HG03457 (cell line): ENCODE data around the gene ABCA3.
"Not testable (repeated sequence)": the region's sequence is repeated elsewhere in the genome, so short reads cannot be mapped to it uniquely, and the experiment has no call there.

Experiments
- ATAC-seq: cut with Tn5 transposase; IDR thresholded peaks from one replicate; pipeline ENCODE4 v1.9.1; 2021; ENCODE audit warnings: moderate number of reproducible peaks; ENCODE audit not compliant: unreplicated experiment

The ABCA3 gene

DNA sequence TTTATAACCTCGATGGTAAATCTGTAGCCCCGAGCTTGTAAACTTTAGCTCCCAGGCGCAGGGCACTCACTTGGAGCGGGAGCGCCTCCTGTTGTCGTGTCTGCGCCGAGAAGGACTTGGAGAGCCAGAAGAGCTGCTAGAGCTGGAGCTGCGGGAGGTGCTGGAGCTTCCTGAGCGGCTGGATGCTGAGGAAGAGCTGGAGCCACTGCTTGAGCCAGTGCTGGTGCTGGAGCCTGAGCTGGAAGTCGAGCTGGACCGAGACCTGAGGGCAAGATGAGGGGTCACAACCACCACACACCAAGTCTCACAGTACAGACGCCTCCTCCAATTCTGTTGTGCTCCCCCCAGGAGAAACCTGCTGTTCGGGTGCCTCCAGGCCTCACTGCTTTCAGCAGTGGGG is 77.5 kb downstream of the ABCA3 start:
- not testable (repeated sequence) for ATAC-seq

- ATAC-seq: no peak
Observed at GRCh38 chr16:2260250-2260649, 80.3 kb downstream of the ABCA3 start.

- ATAC-seq: not testable (repeated sequence)
Observed at GRCh38 chr16:2258530-2258929, 82.0 kb downstream of the ABCA3 start.

GRCh38 chr16:2257726-2258125 is 82.8 kb downstream of the ABCA3 start:
- ATAC-seq: no peak

DNA sequence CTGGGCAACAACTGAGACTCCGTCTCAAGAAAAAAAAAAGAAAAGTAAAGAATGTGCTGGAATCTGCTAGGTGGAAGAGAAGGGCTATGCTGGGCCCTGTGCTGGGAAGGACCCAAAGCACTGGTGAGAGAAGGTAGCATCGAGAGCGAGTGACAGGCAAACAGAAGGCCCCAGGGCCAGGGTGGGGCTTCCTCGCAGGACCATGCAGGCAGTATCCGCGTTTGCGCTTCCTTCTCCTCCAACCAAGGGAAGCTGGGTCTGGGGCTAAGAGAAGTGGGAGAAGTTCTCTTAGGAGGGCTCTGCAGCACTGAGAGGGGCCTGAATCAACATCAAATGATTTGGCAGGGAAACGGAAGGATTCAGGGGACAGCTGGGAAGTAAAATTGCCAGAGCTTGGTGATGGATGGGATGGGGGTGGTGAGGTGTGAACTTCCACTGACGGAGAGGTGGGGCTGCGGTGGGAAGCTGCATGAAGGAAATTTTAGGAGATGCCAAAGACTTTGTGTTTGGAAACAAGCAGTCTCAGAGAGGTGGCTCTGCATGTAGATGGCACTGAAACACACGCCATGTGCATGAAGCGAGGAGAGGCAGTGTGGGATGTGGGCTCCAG is 83.9 kb downstream of the ABCA3 start:
- no peak for ATAC-seq

- ATAC-seq: no peak
Observed at GRCh38 chr16:2253293-2253692, 87.2 kb downstream of the ABCA3 start.

DNA sequence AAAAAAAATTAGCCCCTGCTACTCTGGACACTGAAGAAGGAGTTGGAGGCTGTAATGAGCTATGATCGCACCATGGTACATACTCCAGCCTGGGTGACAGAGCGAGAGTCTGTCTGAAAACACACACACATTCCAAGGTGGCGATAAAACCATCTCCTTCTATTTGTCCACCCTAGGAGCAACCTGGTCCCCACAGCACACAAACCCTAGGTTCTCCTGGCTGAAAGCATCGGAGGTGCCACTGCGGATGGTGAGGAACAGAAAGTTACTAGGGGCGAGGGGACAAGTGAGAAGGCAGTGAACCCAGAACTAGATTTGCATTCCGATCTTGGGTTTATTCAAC is 87.8 kb downstream of the ABCA3 start:
- ATAC-seq: no peak

- ATAC-seq: peak; percentile 75
Observed at GRCh38 chr16:2251296-2252111, 89.0 kb downstream of the ABCA3 start, which contains the start of gene ECI1. Gene ECI1 (minus strand): TSS chr16:2251587. CDS start chr16:2251566, 21 bp downstream.

DNA sequence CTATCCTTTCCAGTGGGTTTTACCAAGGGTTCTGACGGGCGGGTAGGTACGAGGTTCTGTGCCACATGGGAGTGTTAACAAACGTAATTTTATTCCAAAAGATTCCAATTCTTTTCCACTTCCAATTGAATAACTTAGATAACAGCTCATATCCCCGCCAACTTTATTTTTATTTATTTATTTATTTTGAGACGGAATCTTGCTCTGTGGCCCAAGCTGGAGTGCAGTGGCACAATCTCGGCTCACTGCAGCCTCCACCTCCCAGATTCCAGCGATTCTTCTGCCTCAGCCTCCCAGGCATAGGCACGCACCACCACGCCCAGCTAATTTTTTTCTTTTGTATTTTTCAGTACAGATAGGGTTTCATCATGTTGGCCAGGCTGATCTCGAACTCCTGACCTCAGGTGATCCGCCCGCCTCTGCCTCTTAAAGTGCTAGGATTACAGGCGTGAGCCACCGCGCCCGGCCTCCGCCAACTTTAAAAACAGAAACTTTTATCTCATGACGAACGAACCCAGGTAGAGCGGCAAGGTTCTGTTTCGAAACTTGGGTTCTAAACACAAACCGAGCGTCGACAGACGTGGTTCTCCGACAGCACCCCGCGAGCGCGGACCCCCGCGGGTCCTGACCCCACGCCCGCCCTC is 89.8 kb downstream of the ABCA3 start:
- no peak for ATAC-seq

GRCh38 chr16:2246301-2246885 is 94.1 kb downstream of the ABCA3 start:
- ATAC-seq: no peak

- no peak for ATAC-seq
Observed at GRCh38 chr16:2244926-2245795, 95.4 kb downstream of the ABCA3 start.

GRCh38 chr16:2244301-2244700 is 96.2 kb downstream of the ABCA3 start:
- no peak for ATAC-seq

DNA sequence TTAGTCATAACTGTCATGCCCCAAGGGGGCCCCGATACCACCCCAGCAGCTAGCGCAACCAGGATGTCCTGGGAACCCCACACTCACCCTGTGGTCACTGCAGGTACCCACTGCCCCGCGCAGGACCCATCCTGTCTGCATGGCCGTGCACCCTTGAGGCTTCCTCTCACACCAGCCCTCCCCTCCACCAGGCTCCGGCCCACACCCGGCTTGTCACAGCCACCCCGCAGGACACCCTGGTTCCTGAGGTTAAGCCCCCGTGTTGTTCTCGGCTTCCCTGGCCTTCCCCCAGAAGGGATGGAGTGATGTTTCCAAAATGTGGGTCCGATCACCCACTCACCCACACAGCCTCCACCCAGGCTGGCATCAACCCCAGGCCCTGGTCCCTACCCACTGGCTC is 96.7 kb downstream of the ABCA3 start:
- ATAC-seq: no peak

GRCh38 chr16:2243031-2243528 is 97.4 kb downstream of the ABCA3 start:
- no peak for ATAC-seq

DNA sequence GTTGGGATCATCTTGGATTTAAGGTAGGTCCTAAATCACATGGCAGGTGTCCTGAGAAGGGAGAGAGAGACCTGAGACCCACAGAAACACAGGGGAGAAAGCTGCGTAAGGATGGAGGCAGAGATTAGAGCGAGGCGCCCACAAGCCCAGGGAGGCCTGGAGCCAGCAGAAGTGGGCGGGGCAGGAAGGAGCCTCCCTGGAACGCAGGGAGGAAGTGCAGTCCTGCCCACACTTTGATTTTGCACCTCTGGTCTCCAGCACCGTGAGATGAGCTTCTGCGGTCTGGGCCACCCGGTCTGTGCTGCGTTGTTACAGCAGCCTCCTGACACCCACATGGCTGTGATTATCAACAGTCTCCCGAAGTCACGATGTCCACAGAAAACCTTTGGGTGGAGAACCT is 97.9 kb downstream of the ABCA3 start:
- ATAC-seq: no peak

DNA sequence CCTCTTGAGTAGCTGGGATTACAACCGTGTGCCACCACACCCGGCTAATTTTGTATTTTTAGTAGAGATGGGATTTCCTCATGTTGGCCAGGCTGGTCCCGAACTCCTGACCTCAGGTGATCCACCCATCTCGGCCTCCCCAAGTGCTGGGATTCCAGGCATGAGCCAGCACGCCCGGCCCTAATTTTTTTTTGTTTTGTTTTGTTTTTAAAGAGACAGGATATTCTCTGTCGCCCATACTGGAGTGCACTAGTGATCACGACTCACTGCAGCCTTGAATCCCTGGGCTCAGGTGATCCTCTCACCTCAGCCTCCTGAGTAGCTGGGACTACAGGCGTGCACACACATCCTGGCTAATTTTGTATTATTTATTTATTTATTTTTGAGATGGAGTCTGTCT is 100.2 kb downstream of the ABCA3 start:
- not testable (repeated sequence) for ATAC-seq

DNA sequence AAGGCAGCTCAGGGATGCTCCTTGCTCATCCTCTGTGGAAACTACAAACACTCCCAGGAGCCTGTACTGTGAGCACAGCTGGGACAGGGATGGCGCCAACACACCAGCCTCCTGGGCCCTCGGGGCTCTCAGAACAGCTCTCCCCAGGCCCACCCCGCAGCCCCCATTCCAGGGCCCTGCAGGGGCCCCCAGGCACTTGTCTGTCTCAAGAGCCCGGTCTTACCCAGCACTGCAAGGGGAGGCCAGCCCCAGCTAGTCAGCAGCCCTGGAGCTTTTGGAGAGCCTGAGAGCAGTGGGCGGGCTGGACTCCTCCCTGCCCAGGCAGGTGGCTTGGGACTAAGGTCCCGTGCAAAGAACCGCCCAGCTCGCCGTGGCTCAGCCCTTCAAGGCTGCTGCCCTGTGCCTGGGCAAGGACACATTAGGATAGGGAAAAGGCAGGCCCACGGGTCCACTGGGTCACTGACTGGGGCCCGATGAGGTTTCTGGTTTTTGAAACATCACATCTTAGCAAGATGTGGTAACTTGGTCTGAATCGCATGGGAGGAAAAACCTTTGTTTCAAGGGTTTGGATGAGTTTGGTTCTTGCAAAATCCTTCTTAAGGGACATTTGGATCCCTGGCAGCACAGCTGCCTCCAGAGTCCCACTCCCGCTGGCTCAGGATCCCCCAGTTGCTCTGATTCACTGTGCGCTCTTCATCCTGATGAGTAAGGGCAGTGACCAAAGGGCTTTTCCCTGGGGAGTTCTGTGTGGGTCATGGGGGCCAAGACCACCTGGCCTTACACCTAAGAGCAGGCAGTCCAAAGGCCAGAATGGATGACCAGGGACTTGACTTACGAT is 101.5 kb downstream of the ABCA3 start:
- no peak for ATAC-seq

- no peak for ATAC-seq
Observed at GRCh38 chr16:2238150-2238837, 102.2 kb downstream of the ABCA3 start.

DNA sequence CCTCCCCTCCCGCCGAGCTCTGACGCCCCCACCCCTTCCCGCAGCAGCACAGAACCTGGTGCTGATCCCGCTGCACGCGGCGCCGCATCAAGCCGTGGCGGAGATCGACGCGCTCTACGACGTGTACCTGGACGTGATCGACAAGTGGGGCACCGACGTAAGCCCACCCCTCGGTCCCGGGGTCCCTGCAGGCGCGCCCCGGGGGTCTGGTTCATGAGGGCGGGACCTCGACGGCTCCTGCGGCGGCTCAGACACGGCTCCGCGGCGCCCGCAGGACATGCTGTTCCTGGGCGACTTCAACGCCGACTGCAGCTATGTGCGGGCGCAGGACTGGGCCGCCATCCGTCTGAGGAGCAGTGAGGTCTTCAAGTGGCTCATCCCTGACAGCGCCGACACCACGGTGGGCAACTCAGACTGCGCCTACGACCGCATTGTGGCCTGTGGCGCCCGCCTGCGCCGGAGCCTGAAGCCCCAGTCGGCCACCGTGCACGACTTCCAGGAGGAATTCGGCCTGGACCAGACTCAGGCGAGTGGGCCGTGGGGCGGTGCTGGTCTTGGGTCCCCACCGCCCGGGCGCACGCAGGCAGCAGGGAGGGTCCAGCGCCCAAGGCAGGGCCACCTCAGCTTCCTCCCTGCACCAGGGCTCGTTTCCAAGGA is 102.9 kb downstream of the ABCA3 start:
- no peak for ATAC-seq
